HEK293T (cell line): ENCODE measurements around the gene TLE7.
A peak's percentile ranks its signal among the peaks of the same experiment; 100 is the strongest.

Experiments
- ARNT ChIP-seq: fragments of 450-650 bp; IDR thresholded peaks from 2 replicates; pipeline ENCODE4 v1.6.1; 2017; ENCODE audit warnings: mild to moderate bottlenecking
- BHLHE40 ChIP-seq: fragments of 450-650 bp; IDR thresholded peaks from 2 replicates; pipeline ENCODE4 v1.6.1; 2016; ENCODE audit warnings: mild to moderate bottlenecking, moderate library complexity, borderline replicate concordance
- FOXK2 ChIP-seq: fragments of 450-650 bp; IDR thresholded peaks from 2 replicates; pipeline ENCODE4 v1.6.1; 2016; ENCODE audit warnings: mild to moderate bottlenecking
- FOXM1 ChIP-seq: fragments of 450-650 bp; IDR thresholded peaks from 2 replicates; pipeline ENCODE4 v1.6.1; 2017; ENCODE audit warnings: mild to moderate bottlenecking, borderline replicate concordance
- LEF1 ChIP-seq: fragments of 450-650 bp; IDR thresholded peaks from 2 replicates; pipeline ENCODE4 v1.6.1; 2017; ENCODE audit warnings: mild to moderate bottlenecking, borderline replicate concordance
- NFRKB ChIP-seq: fragments of 450-650 bp; IDR thresholded peaks from 2 replicates; pipeline ENCODE4 v1.6.1; 2016; ENCODE audit warnings: mild to moderate bottlenecking, moderate library complexity
- SP1 ChIP-seq: fragments of 450-650 bp; IDR thresholded peaks from 2 replicates; pipeline ENCODE4 v1.6.1; 2017
- TARDBP ChIP-seq: fragments of 450-650 bp; IDR thresholded peaks from 2 replicates; pipeline ENCODE4 v1.6.1; 2016

DNA sequence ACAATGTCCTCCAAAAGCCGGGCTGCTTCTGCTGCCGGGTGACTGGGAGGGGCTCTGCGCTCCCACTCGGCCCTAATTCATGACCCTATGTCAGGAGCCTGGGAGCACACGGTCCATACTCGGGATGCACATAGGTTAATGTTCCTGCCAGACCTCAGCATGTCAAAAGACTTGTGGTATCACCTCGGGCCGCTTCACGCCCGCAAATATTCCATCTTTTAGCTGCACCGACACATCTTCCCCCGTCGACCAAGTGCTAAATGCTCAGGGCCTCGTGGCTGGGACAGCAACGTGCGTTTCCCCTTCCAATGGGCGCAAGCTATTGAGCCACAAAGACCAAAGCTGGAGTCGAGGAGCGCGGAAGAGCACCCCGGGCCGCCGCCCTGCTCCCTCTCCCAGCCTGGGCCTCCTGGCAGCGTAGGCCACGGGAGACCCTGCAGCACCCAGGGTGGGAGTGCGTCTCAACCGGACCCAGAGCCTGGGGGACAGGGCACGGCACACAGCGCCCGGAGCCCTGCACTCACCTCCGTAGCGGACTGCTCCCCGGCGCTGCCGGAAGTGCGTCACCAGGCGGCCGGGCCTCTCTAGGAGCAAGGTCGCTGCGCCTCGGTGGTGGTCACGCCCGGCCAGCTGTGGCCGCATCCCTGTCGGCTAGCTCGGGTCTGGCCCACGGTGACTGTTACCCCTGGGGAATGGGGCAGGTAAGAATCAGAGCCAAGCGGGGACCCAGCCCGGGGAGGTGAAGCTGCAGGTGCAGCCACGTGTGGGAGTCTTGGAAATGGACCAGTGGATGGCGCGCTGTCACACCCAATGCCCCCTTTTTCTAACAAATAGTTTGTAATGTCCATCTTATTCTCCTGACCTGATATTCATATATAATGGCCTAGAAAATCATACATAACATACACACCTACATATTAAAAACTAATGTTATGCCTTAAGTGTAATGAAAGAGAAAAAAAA, 20.1 kb upstream of the TLE7 start, which contains the start of gene ZNF23:
- TF ChIP-seq FOXM1, result no peak
- TF ChIP-seq NFRKB, result no peak
- no peak for TF ChIP-seq SP1
- no peak for TF ChIP-seq TARDBP
- TF ChIP-seq ARNT, result peak; percentile 43; the same call in 1 of the 2 replicates
- TF ChIP-seq FOXK2, result no peak
- no peak for TF ChIP-seq BHLHE40
- TF ChIP-seq LEF1, result no peak
